ENCODE data around the gene TNFRSF11A. TPM values are rescaled to one million over a fixed set of nuclear protein-coding genes. Genes with fewer than 3 reads are reported as not detected.

Gene TNFRSF11A
- total RNA-seq, 1 donor from 2014 or later = 89.9 TPM

- H3K36me3 Mint-ChIP-seq (ENCODE audit: low read depth, unreplicated experiment) = peaks cover 31% of the 10 kb centered on the region
- no peaks in the 10 kb centered on the region for H3K9me3 Mint-ChIP-seq (ENCODE audit: unreplicated experiment)
- peaks cover 14% of the 10 kb centered on the region for H3K27me3 Mint-ChIP-seq (ENCODE audit: unreplicated experiment)
- peak overlapping the region; percentile 65 for H3K4me3 Mint-ChIP-seq (ENCODE audit: unreplicated experiment)
- H3K4me1 Mint-ChIP-seq (ENCODE audit: unreplicated experiment) = peaks cover 4% of the 10 kb centered on the region
- no peak for TF ChIP-seq CTCF (IDR thresholded peaks at IDR 0.05; ENCODE audit: unreplicated experiment)
- H3K27ac Mint-ChIP-seq (ENCODE audit: unreplicated experiment) = no peak overlapping the region
- DNase-seq (ENCODE audit: low spot score) = no peak
Measured at GRCh38 chr18:62389761-62390481, 64.8 kb downstream of the TNFRSF11A start.

GRCh38 chr18:62394006-62394763 is 69.1 kb downstream of the TNFRSF11A start:
- Mint-ChIP-seq H3K9me3 (ENCODE audit: unreplicated experiment) (no peaks in the 10 kb centered on the region), H3K27ac (ENCODE audit: unreplicated experiment) (no peak overlapping the region), H3K4me1 (ENCODE audit: unreplicated experiment) (peaks cover under 1% of the 10 kb centered on the region), H3K4me3 (ENCODE audit: unreplicated experiment) (no peak overlapping the region), H3K36me3 (ENCODE audit: low read depth, unreplicated experiment) (peaks cover 11% of the 10 kb centered on the region), H3K27me3 (ENCODE audit: unreplicated experiment) (peaks cover 13% of the 10 kb centered on the region)
- DNase-seq (ENCODE audit: low spot score) = no peak
- no peak for TF ChIP-seq CTCF (IDR thresholded peaks at IDR 0.05; ENCODE audit: unreplicated experiment)

GRCh38 chr18:62396381-62396780 is 71.3 kb downstream of the TNFRSF11A start:
- Mint-ChIP-seq H3K9me3 (ENCODE audit: unreplicated experiment) (no peaks in the 10 kb centered on the region), H3K4me1 (ENCODE audit: unreplicated experiment) (peaks cover 8% of the 10 kb centered on the region), H3K27ac (ENCODE audit: unreplicated experiment) (no peak overlapping the region), H3K36me3 (ENCODE audit: low read depth, unreplicated experiment) (no peaks in the 10 kb centered on the region), H3K27me3 (ENCODE audit: unreplicated experiment) (peaks cover 9% of the 10 kb centered on the region), H3K4me3 (ENCODE audit: unreplicated experiment) (no peak overlapping the region)
- no peak for DNase-seq (ENCODE audit: low spot score)
- no peak for TF ChIP-seq CTCF (IDR thresholded peaks at IDR 0.05; ENCODE audit: unreplicated experiment)

GRCh38 chr18:62396967-62397366 is 71.9 kb downstream of the TNFRSF11A start:
- DNase-seq (ENCODE audit: low spot score) = no peak
- Mint-ChIP-seq H3K36me3 (ENCODE audit: low read depth, unreplicated experiment) (no peaks in the 10 kb centered on the region), H3K27me3 (ENCODE audit: unreplicated experiment) (peaks cover 5% of the 10 kb centered on the region), H3K4me3 (ENCODE audit: unreplicated experiment) (no peak overlapping the region), H3K4me1 (ENCODE audit: unreplicated experiment) (peaks cover 8% of the 10 kb centered on the region), H3K27ac (ENCODE audit: unreplicated experiment) (no peak overlapping the region), H3K9me3 (ENCODE audit: unreplicated experiment) (no peaks in the 10 kb centered on the region)
- TF ChIP-seq CTCF (IDR thresholded peaks at IDR 0.05; ENCODE audit: unreplicated experiment) = no peak

- H3K36me3 Mint-ChIP-seq (ENCODE audit: low read depth, unreplicated experiment) = peaks cover 4% of the 10 kb centered on the region
- no peak overlapping the region for H3K4me3 Mint-ChIP-seq (ENCODE audit: unreplicated experiment)
- peaks cover 3% of the 10 kb centered on the region for H3K27me3 Mint-ChIP-seq (ENCODE audit: unreplicated experiment)
Measured at GRCh38 chr18:62398291-62398690, 73.2 kb downstream of the TNFRSF11A start.

More at GRCh38 chr18:62398291-62398690, 73.2 kb downstream of the TNFRSF11A start:
- no peak for DNase-seq (ENCODE audit: low spot score)
- Mint-ChIP-seq H3K27ac (ENCODE audit: unreplicated experiment) (no peak overlapping the region), H3K4me1 (ENCODE audit: unreplicated experiment) (peaks cover 8% of the 10 kb centered on the region), H3K9me3 (ENCODE audit: unreplicated experiment) (no peaks in the 10 kb centered on the region)
- TF ChIP-seq CTCF (IDR thresholded peaks at IDR 0.05; ENCODE audit: unreplicated experiment) = no peak

Data from endothelial cell (in vitro differentiated cells).